ENCODE results near the gene DLGAP1.

The DLGAP1 gene

GRCh38 chr18:3649633-3650426 is 805.3 kb downstream of the DLGAP1 start:
- no peak for DNase-seq

GRCh38 chr18:3649135-3649632 is 805.9 kb downstream of the DLGAP1 start:
- no peak for DNase-seq

- no peak for DNase-seq
These were observed 806.5 kb downstream of the DLGAP1 start for GRCh38 chr18:3648641-3649040.

- no peak for DNase-seq
These were observed 806.9 kb downstream of the DLGAP1 start for GRCh38 chr18:3648200-3648599.

GRCh38 chr18:3647636-3648035 is 807.5 kb downstream of the DLGAP1 start:
- no peak for DNase-seq

- DNase-seq, result no peak
These were observed 809.5 kb downstream of the DLGAP1 start for GRCh38 chr18:3645384-3646156.

GRCh38 chr18:3634250-3634939 is 820.7 kb downstream of the DLGAP1 start:
- no peak for DNase-seq

GRCh38 chr18:3631887-3632286 is 823.2 kb downstream of the DLGAP1 start:
- no peak for DNase-seq

- no peak for DNase-seq
These were observed 828.1 kb downstream of the DLGAP1 start for GRCh38 chr18:3626929-3627458.

- DNase-seq, result no peak
These were observed 829.4 kb downstream of the DLGAP1 start for GRCh38 chr18:3625742-3626091.

- DNase-seq, result peak; percentile 60 to 71
These were observed 830.0 kb downstream of the DLGAP1 start for GRCh38 chr18:3624935-3625741.

- no peak for DNase-seq
These were observed 830.6 kb downstream of the DLGAP1 start for GRCh38 chr18:3624546-3624934.

GRCh38 chr18:3623769-3624545 is 831.1 kb downstream of the DLGAP1 start:
- peak in 1 of 2 donors; percentile 8 for DNase-seq

GRCh38 chr18:3620146-3621119 is 834.7 kb downstream of the DLGAP1 start:
- DNase-seq, result no peak

GRCh38 chr18:3619746-3620145 is 835.4 kb downstream of the DLGAP1 start:
- no peak for DNase-seq

GRCh38 chr18:3619222-3619621 is 835.9 kb downstream of the DLGAP1 start:
- DNase-seq, result no peak

GRCh38 chr18:3616744-3617143 is 838.4 kb downstream of the DLGAP1 start:
- DNase-seq, result no peak

- DNase-seq, result no peak
These were observed 839.0 kb downstream of the DLGAP1 start for GRCh38 chr18:3616142-3616541.

- no peak for DNase-seq
These were observed 839.6 kb downstream of the DLGAP1 start for GRCh38 chr18:3615374-3615985.

- DNase-seq, result no peak
These were observed 842.8 kb downstream of the DLGAP1 start for GRCh38 chr18:3612315-3612714.

Data from activated CD4-positive, alpha-beta T cell treated with anti-CD3 and anti-CD28 coated beads for 4 hours (primary cell).